Right lobe of liver (tissue), 4 donors: ENCODE measurements around the gene ADARB2.

Experiments
- POLR2A ChIP-seq: fragments of 450-650 bp; IDR thresholded peaks from one replicate; pipeline ENCODE4 v1.6.1; 2017; ENCODE audit warnings: antibody characterized with exemption, mild to moderate bottlenecking
- TF ChIP-seq, protein P1 (sequence below), 4 donors: fragments of 200-600 bp in 3 of 4; fragments of 450-650 bp in 1 of 4; IDR thresholded peaks; one replicate each; pipeline versions ENCODE4 v1.5.1 to v1.8.0; 2016 to 2022; ENCODE audit warnings: antibody characterized with exemption in 4 of 4, mild to moderate bottlenecking in 2 of 4
- donor health status: DM: no; HTN: no; CAD: no.
- donor health status: DM: no; HTN: no; CAD: no.
- donor health status: DM: no; HTN: yes; CAD: no.

DNA sequence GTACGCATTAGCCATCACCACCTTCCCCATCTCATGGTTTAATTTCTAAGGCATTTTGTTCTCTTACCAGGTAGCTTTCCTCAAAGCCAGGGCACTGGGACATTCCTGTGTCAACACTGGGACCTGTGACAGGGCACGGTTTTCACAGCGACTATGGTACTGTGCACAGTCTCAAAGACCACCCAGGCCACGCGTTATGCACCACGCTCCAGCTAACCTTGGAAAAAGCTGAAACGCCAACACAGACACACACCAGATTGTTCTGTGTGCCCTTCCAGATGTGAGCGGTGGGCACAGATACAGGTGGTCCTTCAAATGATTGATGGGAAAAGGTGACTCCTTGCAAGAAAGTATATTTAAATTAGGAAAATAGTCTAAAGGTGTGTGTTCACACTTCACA is 343.8 kb downstream of the ADARB2 start:
- TF ChIP-seq, protein P1, sequence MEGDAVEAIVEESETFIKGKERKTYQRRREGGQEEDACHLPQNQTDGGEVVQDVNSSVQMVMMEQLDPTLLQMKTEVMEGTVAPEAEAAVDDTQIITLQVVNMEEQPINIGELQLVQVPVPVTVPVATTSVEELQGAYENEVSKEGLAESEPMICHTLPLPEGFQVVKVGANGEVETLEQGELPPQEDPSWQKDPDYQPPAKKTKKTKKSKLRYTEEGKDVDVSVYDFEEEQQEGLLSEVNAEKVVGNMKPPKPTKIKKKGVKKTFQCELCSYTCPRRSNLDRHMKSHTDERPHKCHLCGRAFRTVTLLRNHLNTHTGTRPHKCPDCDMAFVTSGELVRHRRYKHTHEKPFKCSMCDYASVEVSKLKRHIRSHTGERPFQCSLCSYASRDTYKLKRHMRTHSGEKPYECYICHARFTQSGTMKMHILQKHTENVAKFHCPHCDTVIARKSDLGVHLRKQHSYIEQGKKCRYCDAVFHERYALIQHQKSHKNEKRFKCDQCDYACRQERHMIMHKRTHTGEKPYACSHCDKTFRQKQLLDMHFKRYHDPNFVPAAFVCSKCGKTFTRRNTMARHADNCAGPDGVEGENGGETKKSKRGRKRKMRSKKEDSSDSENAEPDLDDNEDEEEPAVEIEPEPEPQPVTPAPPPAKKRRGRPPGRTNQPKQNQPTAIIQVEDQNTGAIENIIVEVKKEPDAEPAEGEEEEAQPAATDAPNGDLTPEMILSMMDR (IDR thresholded peaks at IDR 0.05): no peak
- TF ChIP-seq POLR2A: no peak
